Neural progenitor cell (in vitro differentiated cells): ENCODE data around the gene ARTN. TPM values are rescaled to one million over a fixed set of nuclear protein-coding genes. Genes with fewer than 3 reads are reported as not detected.

Experiments
- DNase-seq: peaks from one replicate; pipeline ENCODE4 v3.0.0-alpha.2; 2016; ENCODE audit warnings: low spot score
- H2AFZ ChIP-seq: fragments of 200-600 bp; sonication (generic); replicated peaks from 2 replicates; pipeline ENCODE4 v1.6.1; 2016; ENCODE audit warnings: antibody characterized with exemption
- H3F3A ChIP-seq: fragments of 200-600 bp; sonication (generic); 2 replicates; pipeline ENCODE4 v1.6.1; 2016; ENCODE audit warnings: antibody characterized with exemption, low read depth
- H3K27ac ChIP-seq: fragments of 200-600 bp; sonication (generic); 2 replicates; pipeline ENCODE4 v1.5.1; 2016; ENCODE audit warnings: mild to moderate bottlenecking
- H3K27me3 ChIP-seq: fragments of 200-600 bp; sonication (generic); 2 replicates; pipeline ENCODE4 v1.6.1; 2016; ENCODE audit warnings: mild to moderate bottlenecking, moderate library complexity
- H3K36me3 ChIP-seq: fragments of 200-600 bp; sonication (generic); 2 replicates; pipeline ENCODE4 v1.5.1; 2016
- H3K4me1 ChIP-seq: fragments of 200-600 bp; sonication (generic); 2 replicates; pipeline ENCODE4 v1.6.1; 2016; ENCODE audit warnings: mixed run types
- H3K4me2 ChIP-seq: fragments of 200-600 bp; sonication (generic); 2 replicates; pipeline ENCODE4 v1.6.1; 2016
- H3K4me3 ChIP-seq: fragments of 200-600 bp; sonication (generic); 2 replicates; pipeline ENCODE4 v1.5.1; 2016
- H3K79me2 ChIP-seq: fragments of 200-600 bp; sonication (generic); 2 replicates; pipeline ENCODE4 v1.6.1; 2016; ENCODE audit warnings: low read depth
- H3K9ac ChIP-seq: fragments of 200-600 bp; sonication (generic); 2 replicates; pipeline ENCODE4 v1.6.1; 2016
- H3K9me3 ChIP-seq: fragments of 200-600 bp; sonication (generic); 2 replicates; pipeline ENCODE4 v1.5.1; 2016; ENCODE audit warnings: low read depth
- H4K20me1 ChIP-seq: fragments of 200-600 bp; sonication (generic); 2 replicates; pipeline ENCODE4 v1.6.1; 2016; ENCODE audit warnings: low read depth
- H3K27ac Mint-ChIP-seq: 3 replicates; pipeline ENCODE4 v1.8.0; 2021; ENCODE audit warnings: mixed read lengths
- H3K27me3 Mint-ChIP-seq: 2 replicates; pipeline ENCODE4 v1.8.0; 2022; ENCODE audit warnings: low read depth, mild to moderate bottlenecking, inconsistent platforms, moderate library complexity, mixed read lengths; ENCODE audit not compliant: insufficient read depth
- H3K36me3 Mint-ChIP-seq: 3 replicates; pipeline ENCODE4 v1.8.0; 2021; ENCODE audit warnings: mixed read lengths
- H3K4me1 Mint-ChIP-seq: 3 replicates; pipeline ENCODE4 v1.8.0; 2021; ENCODE audit warnings: mixed read lengths
- H3K4me3 Mint-ChIP-seq: 3 replicates; pipeline ENCODE4 v1.8.0; 2021; ENCODE audit warnings: mild to moderate bottlenecking, moderate library complexity, mixed read lengths
- H3K9me3 Mint-ChIP-seq: 3 replicates; pipeline ENCODE4 v1.8.0; 2020; ENCODE audit warnings: mixed read lengths
- EZH2 ChIP-seq: fragments of 200-600 bp; sonication (generic); IDR thresholded peaks from 2 replicates; pipeline ENCODE4 v1.6.1; 2017; ENCODE audit warnings: antibody characterized with exemption, mild to moderate bottlenecking, moderate library complexity
- EZH2phosphoT487 ChIP-seq: fragments of 200-600 bp; sonication (generic); IDR thresholded peaks from 2 replicates; pipeline ENCODE4 v1.6.1; 2017; ENCODE audit warnings: antibody characterized with exemption
- total RNA-seq: library from RNA; depleted of rRNA; stranded (reverse); fragments of >200 nt; gene quantifications from 2 replicates; pipeline ENCODE4 v1.2.3, GENCODE V29; 2015; ENCODE audit warnings: low replicate concordance
- TF ChIP-seq, protein P1 (sequence below): fragments of 200-600 bp; sonication (generic); IDR thresholded peaks from 2 replicates; pipeline ENCODE4 v1.5.1; 2017; ENCODE audit warnings: antibody characterized with exemption, mild to moderate bottlenecking

The ARTN gene
- total RNA-seq, 1 donor from 2014 or later, result 4.1 TPM

DNA sequence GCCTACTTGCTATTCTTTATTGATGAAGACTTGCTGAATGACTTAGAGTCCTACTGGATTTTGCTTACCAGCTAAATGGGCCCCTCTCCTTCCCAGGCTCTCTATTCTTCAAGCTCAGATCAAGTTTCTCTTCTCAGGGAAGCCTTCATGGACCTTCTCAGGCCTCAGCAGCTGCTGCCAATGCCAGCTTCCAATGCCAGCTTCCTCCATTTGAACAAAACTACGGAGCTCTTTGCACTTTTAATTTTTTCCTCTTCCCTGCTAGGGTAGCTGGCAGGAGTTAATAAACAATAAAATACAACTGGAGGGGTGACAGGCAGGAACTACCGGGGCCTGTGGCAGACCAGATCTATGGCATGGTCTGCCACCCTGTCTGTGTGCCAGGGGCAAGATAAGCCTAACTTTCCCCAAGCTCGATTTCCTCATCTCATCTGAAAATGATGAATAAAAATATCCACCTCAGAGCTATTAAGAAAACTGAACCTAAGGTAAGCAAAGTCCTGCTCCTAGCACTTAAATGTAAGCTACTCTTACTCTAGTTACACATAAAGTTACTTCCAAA lies 12.2 kb downstream of the ARTN start:
- Mint-ChIP-seq H3K27me3 (peaks cover 2% of the 10 kb centered on the region), H3K27ac (peak overlapping the region; percentile 77), H3K9me3 (no peaks in the 10 kb centered on the region), H3K4me3 (peak overlapping the region; percentile 90), H3K36me3 (peaks cover 5% of the 10 kb centered on the region), H3K4me1 (peaks cover 20% of the 10 kb centered on the region)
- Histone ChIP-seq H3F3A (peaks cover 6% of the 10 kb centered on the region), H3K27ac (no peak overlapping the region), H3K4me3 (peak overlapping the region; percentile 75), H3K9me3 (no peaks in the 10 kb centered on the region), H3K4me2 (peak overlapping the region; percentile 93), H3K79me2 (peaks cover 8% of the 10 kb centered on the region), H3K9ac (no peak overlapping the region), H2AFZ (peak overlapping the region; percentile 98), H3K36me3 (no peaks in the 10 kb centered on the region), H3K27me3 (no peaks in the 10 kb centered on the region), H4K20me1 (no peaks in the 10 kb centered on the region), H3K4me1 (peaks cover 13% of the 10 kb centered on the region)
- DNase-seq, result no peak
- TF ChIP-seq, protein P1, sequence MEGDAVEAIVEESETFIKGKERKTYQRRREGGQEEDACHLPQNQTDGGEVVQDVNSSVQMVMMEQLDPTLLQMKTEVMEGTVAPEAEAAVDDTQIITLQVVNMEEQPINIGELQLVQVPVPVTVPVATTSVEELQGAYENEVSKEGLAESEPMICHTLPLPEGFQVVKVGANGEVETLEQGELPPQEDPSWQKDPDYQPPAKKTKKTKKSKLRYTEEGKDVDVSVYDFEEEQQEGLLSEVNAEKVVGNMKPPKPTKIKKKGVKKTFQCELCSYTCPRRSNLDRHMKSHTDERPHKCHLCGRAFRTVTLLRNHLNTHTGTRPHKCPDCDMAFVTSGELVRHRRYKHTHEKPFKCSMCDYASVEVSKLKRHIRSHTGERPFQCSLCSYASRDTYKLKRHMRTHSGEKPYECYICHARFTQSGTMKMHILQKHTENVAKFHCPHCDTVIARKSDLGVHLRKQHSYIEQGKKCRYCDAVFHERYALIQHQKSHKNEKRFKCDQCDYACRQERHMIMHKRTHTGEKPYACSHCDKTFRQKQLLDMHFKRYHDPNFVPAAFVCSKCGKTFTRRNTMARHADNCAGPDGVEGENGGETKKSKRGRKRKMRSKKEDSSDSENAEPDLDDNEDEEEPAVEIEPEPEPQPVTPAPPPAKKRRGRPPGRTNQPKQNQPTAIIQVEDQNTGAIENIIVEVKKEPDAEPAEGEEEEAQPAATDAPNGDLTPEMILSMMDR, result no peak

DNA sequence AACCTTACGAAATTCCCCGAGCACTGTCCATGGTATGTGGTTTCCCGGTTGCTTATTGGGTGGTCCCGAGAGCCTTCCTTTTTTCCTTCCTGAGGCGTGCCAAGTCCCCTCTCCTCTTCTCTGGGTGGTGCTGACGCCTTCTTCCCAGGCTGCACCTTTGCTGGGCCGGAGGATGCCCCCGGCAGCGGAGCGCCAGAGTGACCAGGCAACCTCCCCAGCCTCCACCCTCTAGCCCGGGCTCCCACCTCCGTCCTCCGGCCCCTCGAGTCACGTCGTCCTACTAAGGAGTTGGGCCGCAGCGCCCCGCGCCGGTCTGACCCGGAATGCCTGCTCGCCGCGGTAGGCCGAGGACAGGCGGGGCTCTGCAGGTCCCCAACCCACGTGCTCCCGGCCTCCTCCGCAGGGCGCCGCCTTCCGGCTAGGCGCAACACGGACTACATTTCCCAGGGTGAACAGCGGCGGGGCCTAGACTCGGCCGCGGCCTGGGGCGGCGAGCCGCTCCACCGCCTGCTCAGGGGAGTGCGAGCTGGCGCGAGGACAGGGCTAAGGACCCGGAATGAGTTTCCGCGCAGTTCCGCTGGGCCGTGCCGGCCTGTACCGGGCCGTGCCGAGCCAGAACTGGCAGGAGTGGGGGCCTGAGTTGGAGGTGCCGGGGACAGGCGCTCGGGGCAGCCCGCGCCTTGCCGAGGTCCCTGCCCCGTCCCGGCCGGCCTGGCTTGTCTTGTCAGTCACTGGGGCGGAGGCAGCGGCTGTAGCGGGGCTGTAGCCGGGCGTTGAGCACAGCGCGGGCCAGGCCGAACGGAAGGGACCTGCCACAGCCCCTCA lies 12.8 kb downstream of the ARTN start, which contains the start of gene IPO13:
Gene IPO13, plus strand, starts transcription at position 715 of the 825 bp plus-strand sequence. CDS start 651 bp downstream, outside the sequence.
- no peaks in the 10 kb centered on the region for H3K27me3 ChIP-seq
- peak within 1 kb of the TSS; percentile 96 for H3K9ac ChIP-seq
- Mint-ChIP-seq H3K9me3 (no peaks in the 10 kb centered on the region), H3K27me3 (peaks cover 2% of the 10 kb centered on the region), H3K4me1 (peaks cover 20% of the 10 kb centered on the region), H3K4me3 (peak within 1 kb of the TSS; percentile 90), H3K27ac (peak within 1 kb of the TSS; percentile 91), H3K36me3 (peaks cover 5% of the 10 kb centered on the region)
- H3K9me3 ChIP-seq, result no peaks in the 10 kb centered on the region
- peak within 1 kb of the TSS; percentile 93 for H3K4me2 ChIP-seq
- TF ChIP-seq, protein P1, result peak; percentile 80
- no peak for TF ChIP-seq EZH2phosphoT487
- no peaks in the 10 kb centered on the region for H3K36me3 ChIP-seq
- no peaks in the 10 kb centered on the region for H4K20me1 ChIP-seq
- peaks cover 6% of the 10 kb centered on the region for H3F3A ChIP-seq
- peak within 1 kb of the TSS; percentile 75 for H3K4me3 ChIP-seq
- peak within 1 kb of the TSS; percentile 98 for H2AFZ ChIP-seq
- peaks cover 13% of the 10 kb centered on the region for H3K4me1 ChIP-seq
- H3K79me2 ChIP-seq, result peaks cover 8% of the 10 kb centered on the region
- H3K27ac ChIP-seq, result peak within 1 kb of the TSS; percentile 97
- DNase-seq, result peak; percentile 99

DNA sequence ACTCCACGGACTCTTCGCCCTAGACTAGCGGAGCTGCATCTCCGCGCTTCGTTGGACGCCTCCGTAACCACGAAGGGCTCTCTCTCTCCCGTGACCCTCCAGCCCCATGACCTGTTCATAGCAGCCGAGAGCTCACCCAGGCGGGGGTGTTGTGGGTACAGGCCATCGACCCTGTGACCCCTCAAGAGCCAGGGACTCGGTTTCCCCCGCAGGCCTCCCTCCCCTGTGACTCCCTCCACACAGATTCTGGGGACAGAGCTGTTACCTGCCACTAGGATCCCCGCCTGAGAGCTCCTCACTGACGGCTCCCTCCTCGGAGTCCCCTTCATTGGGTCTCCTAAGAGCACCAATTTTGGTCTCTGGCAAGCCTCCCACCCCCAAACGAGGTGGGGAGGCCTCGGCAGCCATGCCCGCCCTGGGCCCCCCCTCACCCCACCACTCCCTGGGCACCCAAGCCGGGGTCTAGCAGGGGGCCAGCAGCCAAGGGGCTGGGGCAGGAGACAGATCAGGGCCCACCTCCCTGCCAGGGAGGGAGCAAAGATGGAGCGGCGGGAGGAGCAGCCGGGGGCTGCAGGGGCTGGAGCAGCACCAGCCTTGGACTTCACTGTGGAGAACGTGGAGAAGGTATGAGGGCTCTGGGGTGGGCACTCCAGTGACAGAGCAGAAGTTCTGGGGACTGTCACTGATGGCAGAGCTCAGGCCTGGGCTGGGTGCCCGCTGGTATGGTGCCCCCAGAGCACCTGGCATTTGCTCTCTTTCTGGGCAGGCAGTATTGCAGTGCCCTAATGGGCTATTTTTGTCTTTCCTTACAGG lies 13.7 kb downstream of the ARTN start:
- peaks cover 13% of the 10 kb centered on the region for H3K4me1 ChIP-seq
- Mint-ChIP-seq H3K27ac (peak overlapping the region; percentile 91), H3K9me3 (no peaks in the 10 kb centered on the region), H3K36me3 (peaks cover 5% of the 10 kb centered on the region), H3K27me3 (peaks cover 2% of the 10 kb centered on the region), H3K4me3 (peak overlapping the region; percentile 90), H3K4me1 (peaks cover 20% of the 10 kb centered on the region)
- H3K4me2 ChIP-seq, result peak overlapping the region; percentile 93
- H4K20me1 ChIP-seq, result peaks cover 2% of the 10 kb centered on the region
- H3K4me3 ChIP-seq, result peak overlapping the region; percentile 75
- no peaks in the 10 kb centered on the region for H3K27me3 ChIP-seq
- peaks cover 11% of the 10 kb centered on the region for H3F3A ChIP-seq
- H3K79me2 ChIP-seq, result peaks cover 8% of the 10 kb centered on the region
- DNase-seq, result no peak
- TF ChIP-seq, protein P1, result no peak
- TF ChIP-seq EZH2phosphoT487 (no peak), EZH2 (no peak)
- peak overlapping the region; percentile 98 for H2AFZ ChIP-seq
- H3K9ac ChIP-seq, result peak overlapping the region; percentile 96
- no peaks in the 10 kb centered on the region for H3K9me3 ChIP-seq
- no peaks in the 10 kb centered on the region for H3K36me3 ChIP-seq
- H3K27ac ChIP-seq, result no peak overlapping the region
